Astrocyte (in vitro differentiated cells and primary cell): ENCODE measurements around the gene INHBE. TPM values are rescaled to one million over a fixed set of nuclear protein-coding genes. Genes with fewer than 3 reads are reported as not detected.

Source experiments
- DNase-seq: peaks from one replicate; pipeline ENCODE4 v3.0.0-alpha.2; 2010; ENCODE audit warnings: low read depth
- FAIRE-seq: peaks from 2 replicates; lab custom pipeline; 2011; peaks lifted over from hg19 to GRCh38; lab: Jason Lieb, UNC
- H2AFZ ChIP-seq: 2 replicates; pipeline ENCODE4 v1.6.0; 2012; ENCODE audit warnings: low read depth, low read length, inconsistent platforms
- H3K27ac ChIP-seq: 2 replicates; pipeline ENCODE4 v1.5.1; 2011; ENCODE audit warnings: low read depth, low read length, inconsistent platforms
- H3K27me3 ChIP-seq: 2 replicates; pipeline ENCODE4 v1.6.0; 2011; ENCODE audit warnings: low read length, inconsistent platforms; ENCODE audit not compliant: insufficient read depth
- H3K36me3 ChIP-seq: 2 replicates; pipeline ENCODE4 v1.5.1; 2011; ENCODE audit warnings: low read length, inconsistent platforms; ENCODE audit not compliant: insufficient read depth
- H3K4me1 ChIP-seq: 2 replicates; pipeline ENCODE4 v1.5.1; 2011; ENCODE audit warnings: low read length, inconsistent platforms; ENCODE audit not compliant: insufficient read depth
- H3K4me2 ChIP-seq: 2 replicates; pipeline ENCODE4 v1.6.0; 2012; ENCODE audit warnings: low read length, inconsistent platforms
- H3K4me3 ChIP-seq: 2 replicates; pipeline ENCODE4 v1.5.1; 2011; ENCODE audit warnings: low read depth, mild to moderate bottlenecking, low read length, inconsistent platforms; ENCODE audit not compliant: insufficient read depth
- H3K79me2 ChIP-seq: 2 replicates; pipeline ENCODE4 v1.6.0; 2012; ENCODE audit warnings: mild to moderate bottlenecking, low read length, inconsistent platforms; ENCODE audit not compliant: insufficient read depth
- H3K9ac ChIP-seq: 2 replicates; pipeline ENCODE4 v1.6.0; 2012; ENCODE audit warnings: mild to moderate bottlenecking, low read length, inconsistent platforms
- H3K9me3 ChIP-seq: 2 replicates; pipeline ENCODE4 v1.5.1; 2012; ENCODE audit warnings: low read depth, mild to moderate bottlenecking, low read length, inconsistent platforms; ENCODE audit not compliant: insufficient read depth
- H4K20me1 ChIP-seq: 2 replicates; pipeline ENCODE4 v1.6.0; 2012; ENCODE audit warnings: low read length, inconsistent platforms; ENCODE audit not compliant: insufficient read depth
- H3K27ac Mint-ChIP-seq: one replicate; pipeline ENCODE4 v1.8.0; 2021; ENCODE audit warnings: mild to moderate bottlenecking, mixed read lengths; ENCODE audit not compliant: unreplicated experiment
- H3K27me3 Mint-ChIP-seq: one replicate; pipeline ENCODE4 v1.8.0; 2021; ENCODE audit warnings: low read depth, mixed read lengths; ENCODE audit not compliant: unreplicated experiment
- H3K36me3 Mint-ChIP-seq: one replicate; pipeline ENCODE4 v1.8.0; 2021; ENCODE audit warnings: low read depth, mixed read lengths; ENCODE audit not compliant: unreplicated experiment
- H3K4me1 Mint-ChIP-seq: one replicate; pipeline ENCODE4 v1.8.0; 2021; ENCODE audit warnings: low read depth, mixed read lengths; ENCODE audit not compliant: unreplicated experiment
- H3K4me3 Mint-ChIP-seq: one replicate; pipeline ENCODE4 v1.8.0; 2021; ENCODE audit warnings: mild to moderate bottlenecking, moderate library complexity, mixed read lengths; ENCODE audit not compliant: unreplicated experiment
- H3K9me3 Mint-ChIP-seq: one replicate; pipeline ENCODE4 v1.8.0; 2021; ENCODE audit warnings: mild to moderate bottlenecking, mixed read lengths; ENCODE audit not compliant: unreplicated experiment
- EZH2 ChIP-seq: IDR thresholded peaks from 2 replicates; pipeline ENCODE4 v1.6.1; 2012; ENCODE audit warnings: mild to moderate bottlenecking, low read length, inconsistent platforms; ENCODE audit not compliant: insufficient read depth
- total RNA-seq: library from RNA; stranded (reverse); gene quantifications from 2 replicates; pipeline ENCODE4 v1.2.1, GENCODE V29; 2021
- TF ChIP-seq, protein P1 (sequence below): IDR thresholded peaks from 2 replicates; pipeline ENCODE4 v1.5.1; 2011; ENCODE audit warnings: low read depth, mild to moderate bottlenecking, inconsistent platforms, low read length, moderate library complexity; ENCODE audit not compliant: insufficient read depth

The INHBE gene
- total RNA-seq, 1 donor from 2014 or later = 24.6 TPM

DNA sequence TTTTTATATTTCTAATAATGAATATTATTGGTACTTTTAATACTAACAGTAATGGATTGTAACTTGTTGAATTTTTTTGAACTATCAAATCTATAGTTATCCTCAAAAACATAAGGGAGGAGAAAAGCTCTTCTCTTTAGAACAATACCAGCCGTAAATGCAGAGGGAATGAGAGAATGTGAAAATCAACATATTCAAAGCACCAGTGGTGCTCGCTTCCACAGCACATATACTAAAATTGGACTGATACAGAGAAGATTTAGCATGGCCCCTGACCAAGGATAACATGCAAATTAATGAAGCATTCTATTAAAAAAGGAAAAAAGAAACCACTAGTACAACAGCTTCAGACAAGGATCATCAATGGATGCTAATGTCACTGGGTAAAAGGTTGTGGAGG, 40.0 kb upstream of the INHBE start:
- no peak overlapping the region for H3K27ac ChIP-seq
- H3K4me3 Mint-ChIP-seq = no peak overlapping the region
- peaks cover 28% of the 10 kb centered on the region for H4K20me1 ChIP-seq
- H3K36me3 ChIP-seq = no peaks in the 10 kb centered on the region
- no peak overlapping the region for H3K4me3 ChIP-seq
- DNase-seq = no peak
- TF ChIP-seq, protein P1, sequence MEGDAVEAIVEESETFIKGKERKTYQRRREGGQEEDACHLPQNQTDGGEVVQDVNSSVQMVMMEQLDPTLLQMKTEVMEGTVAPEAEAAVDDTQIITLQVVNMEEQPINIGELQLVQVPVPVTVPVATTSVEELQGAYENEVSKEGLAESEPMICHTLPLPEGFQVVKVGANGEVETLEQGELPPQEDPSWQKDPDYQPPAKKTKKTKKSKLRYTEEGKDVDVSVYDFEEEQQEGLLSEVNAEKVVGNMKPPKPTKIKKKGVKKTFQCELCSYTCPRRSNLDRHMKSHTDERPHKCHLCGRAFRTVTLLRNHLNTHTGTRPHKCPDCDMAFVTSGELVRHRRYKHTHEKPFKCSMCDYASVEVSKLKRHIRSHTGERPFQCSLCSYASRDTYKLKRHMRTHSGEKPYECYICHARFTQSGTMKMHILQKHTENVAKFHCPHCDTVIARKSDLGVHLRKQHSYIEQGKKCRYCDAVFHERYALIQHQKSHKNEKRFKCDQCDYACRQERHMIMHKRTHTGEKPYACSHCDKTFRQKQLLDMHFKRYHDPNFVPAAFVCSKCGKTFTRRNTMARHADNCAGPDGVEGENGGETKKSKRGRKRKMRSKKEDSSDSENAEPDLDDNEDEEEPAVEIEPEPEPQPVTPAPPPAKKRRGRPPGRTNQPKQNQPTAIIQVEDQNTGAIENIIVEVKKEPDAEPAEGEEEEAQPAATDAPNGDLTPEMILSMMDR = no peak
- TF ChIP-seq EZH2 = no peak
- H3K4me2 ChIP-seq = no peak overlapping the region
- FAIRE-seq = no peak
- no peak overlapping the region for H3K9ac ChIP-seq
- no peak overlapping the region for H2AFZ ChIP-seq
- peaks cover 2% of the 10 kb centered on the region for H3K36me3 Mint-ChIP-seq
- no peak overlapping the region for H3K27ac Mint-ChIP-seq
- no peaks in the 10 kb centered on the region for H3K9me3 Mint-ChIP-seq
- no peaks in the 10 kb centered on the region for H3K27me3 Mint-ChIP-seq
- no peaks in the 10 kb centered on the region for H3K4me1 ChIP-seq
- H3K79me2 ChIP-seq = peaks cover 68% of the 10 kb centered on the region
- no peaks in the 10 kb centered on the region for H3K9me3 ChIP-seq
- no peaks in the 10 kb centered on the region for H3K4me1 Mint-ChIP-seq
- no peaks in the 10 kb centered on the region for H3K27me3 ChIP-seq

DNA sequence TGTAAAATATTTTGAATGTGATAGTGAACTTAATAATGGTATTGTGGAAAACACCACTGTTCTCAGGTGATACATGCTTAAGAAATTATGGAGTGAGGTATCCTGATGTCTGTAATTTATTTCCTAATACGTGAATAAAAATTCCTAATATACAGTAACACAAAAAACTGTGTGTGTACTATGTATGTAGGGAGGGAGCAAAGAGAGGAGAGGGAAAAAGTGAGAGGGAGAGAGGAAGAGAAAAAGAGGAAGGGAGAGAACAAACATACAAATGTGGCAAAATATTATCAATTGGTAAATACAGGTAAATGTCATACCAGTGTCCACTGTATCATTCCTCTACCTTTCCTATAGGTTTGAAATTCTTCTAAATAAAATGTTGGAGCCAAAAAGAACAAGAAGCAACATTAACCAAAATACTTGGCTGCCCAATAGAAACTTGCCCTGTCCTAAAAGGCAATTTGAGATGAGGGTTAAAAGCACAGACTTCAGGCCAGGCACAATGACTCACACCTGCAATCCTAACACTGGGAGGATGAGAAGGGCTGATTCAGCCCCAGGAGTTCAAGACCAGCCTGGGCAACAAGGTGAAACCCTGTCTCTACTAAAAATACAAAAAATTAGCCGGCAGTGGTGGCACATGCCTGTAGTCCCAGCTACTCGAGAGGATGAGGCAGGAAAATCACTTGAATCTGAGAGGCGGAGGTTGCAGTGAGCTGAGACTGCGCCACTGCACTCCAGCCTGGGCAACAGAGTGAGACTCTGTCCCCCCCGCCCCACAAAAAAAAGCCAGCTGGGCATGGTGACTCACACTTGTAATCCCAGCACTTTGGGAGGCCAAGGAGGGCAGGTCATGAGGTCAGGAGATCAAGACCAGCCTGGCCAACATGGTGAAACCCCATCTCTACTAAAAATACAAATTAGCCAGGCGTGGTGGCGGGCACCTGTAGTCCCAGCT, 38.8 kb upstream of the INHBE start:
- Mint-ChIP-seq H3K4me1 (no peaks in the 10 kb centered on the region), H3K27me3 (no peaks in the 10 kb centered on the region), H3K36me3 (peaks cover 2% of the 10 kb centered on the region), H3K27ac (no peak overlapping the region), H3K4me3 (no peak overlapping the region), H3K9me3 (no peaks in the 10 kb centered on the region)
- Histone ChIP-seq H3K4me2 (no peak overlapping the region), H4K20me1 (peaks cover 24% of the 10 kb centered on the region), H3K9ac (no peak overlapping the region), H3K79me2 (peaks cover 58% of the 10 kb centered on the region), H3K36me3 (no peaks in the 10 kb centered on the region), H3K4me3 (no peak overlapping the region), H3K9me3 (no peaks in the 10 kb centered on the region), H3K27me3 (no peaks in the 10 kb centered on the region), H2AFZ (no peak overlapping the region), H3K4me1 (no peaks in the 10 kb centered on the region), H3K27ac (no peak overlapping the region)
- peak; percentile 10 for DNase-seq
- FAIRE-seq = no peak
- TF ChIP-seq, protein P1 = no peak
- no peak for TF ChIP-seq EZH2

DNA sequence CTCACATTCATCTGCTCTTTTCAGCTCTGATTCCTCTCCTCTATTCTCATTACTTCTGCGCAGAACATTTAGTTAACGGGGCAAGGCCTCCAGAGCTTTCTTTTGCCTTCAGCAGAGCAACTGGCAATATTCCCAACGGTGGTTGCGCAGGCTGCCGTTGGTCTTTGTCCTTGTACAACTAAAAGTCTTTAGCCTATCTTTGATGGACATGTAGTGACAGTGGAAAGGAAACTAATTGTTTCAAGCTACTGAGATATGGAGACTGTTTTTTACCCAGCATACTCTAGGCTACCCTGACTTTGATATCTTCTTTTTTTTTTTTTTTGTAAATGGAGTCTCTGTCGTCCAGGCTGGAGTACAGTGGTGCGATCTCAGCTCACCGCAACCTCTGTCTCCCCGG, 36.9 kb upstream of the INHBE start:
- H3K4me1 ChIP-seq = no peaks in the 10 kb centered on the region
- no peaks in the 10 kb centered on the region for H3K27me3 ChIP-seq
- FAIRE-seq (no peak), DNase-seq (no peak)
- Mint-ChIP-seq H3K36me3 (peaks cover 5% of the 10 kb centered on the region), H3K27ac (no peak overlapping the region), H3K9me3 (no peaks in the 10 kb centered on the region), H3K27me3 (no peaks in the 10 kb centered on the region), H3K4me1 (no peaks in the 10 kb centered on the region), H3K4me3 (no peak overlapping the region)
- no peak overlapping the region for H3K4me3 ChIP-seq
- no peak overlapping the region for H2AFZ ChIP-seq
- peaks cover 2% of the 10 kb centered on the region for H3K36me3 ChIP-seq
- no peak overlapping the region for H3K4me2 ChIP-seq
- H3K79me2 ChIP-seq = peaks cover 57% of the 10 kb centered on the region
- no peak overlapping the region for H3K9ac ChIP-seq
- H4K20me1 ChIP-seq = peaks cover 22% of the 10 kb centered on the region
- no peaks in the 10 kb centered on the region for H3K9me3 ChIP-seq
- H3K27ac ChIP-seq = no peak overlapping the region
- TF ChIP-seq, protein P1 = no peak
- TF ChIP-seq EZH2 = no peak
